Measurements from ENCODE around the gene TRIM28.

The TRIM28 gene

GRCh38 chr19:58550362-58551122 is 6.7 kb downstream of the TRIM28 start:
- no peak for DNase-seq

- DNase-seq, result no peak
These were observed 7.2 kb downstream of the TRIM28 start for GRCh38 chr19:58551123-58551497.

GRCh38 chr19:58551577-58552471 is 8.0 kb downstream of the TRIM28 start:
- DNase-seq, result no peak

GRCh38 chr19:58552655-58553054 is 8.8 kb downstream of the TRIM28 start:
- DNase-seq, result no peak

GRCh38 chr19:58553799-58554493 is 10.1 kb downstream of the TRIM28 start:
- no peak for DNase-seq

- peak; percentile 98 for DNase-seq
These were observed 10.9 kb downstream of the TRIM28 start, which contains the start of gene CHMP2A for GRCh38 chr19:58554494-58555368. Gene CHMP2A, minus strand, starts transcription at chr19:58555105. Its CDS starts 893 bp downstream, at chr19:58554212.

GRCh38 chr19:58555369-58555885 is 11.6 kb downstream of the TRIM28 start:
- DNase-seq, result no peak

GRCh38 chr19:58555920-58556621 is 12.2 kb downstream of the TRIM28 start:
- DNase-seq, result no peak

- DNase-seq, result no peak
These were observed 12.9 kb downstream of the TRIM28 start for GRCh38 chr19:58556622-58557220.

- DNase-seq, result no peak
These were observed 13.6 kb downstream of the TRIM28 start for GRCh38 chr19:58557221-58558065.

GRCh38 chr19:58558066-58558622 is 14.3 kb downstream of the TRIM28 start, which contains the start of gene UBE2M:
Gene UBE2M, minus strand, starts transcription at chr19:58558611. Its CDS starts 230 bp downstream, at chr19:58558381.
- peak; percentile 73 for DNase-seq

- DNase-seq, result peak; percentile 100
These were observed 14.9 kb downstream of the TRIM28 start for GRCh38 chr19:58558623-58559274.

- peak; percentile 75 for DNase-seq
These were observed 15.6 kb downstream of the TRIM28 start for GRCh38 chr19:58559275-58560006.

GRCh38 chr19:58560007-58560887 is 16.4 kb downstream of the TRIM28 start:
- no peak for DNase-seq

- no peak for DNase-seq
These were observed 17.1 kb downstream of the TRIM28 start for GRCh38 chr19:58560921-58561320.

- no peak for DNase-seq
These were observed 17.7 kb downstream of the TRIM28 start for GRCh38 chr19:58561373-58562121.
